Right atrium auricular region (tissue), 2 donors: ENCODE measurements around the gene ZFYVE28. TPM values are rescaled to one million over a fixed set of nuclear protein-coding genes. Genes with fewer than 3 reads are reported as not detected.

Experiments used
- DNase-seq: peaks from one replicate; pipeline ENCODE4 v3.0.0-alpha.2; 2019; ENCODE audit warnings: low spot score
- H3K27ac ChIP-seq, 2 donors: fragments of 200-600 bp; sonication (generic); 1 replicate in 1 of 2; 2 replicates in 1 of 2; pipeline ENCODE4 v1.5.1; 2016 to 2019
- H3K27me3 ChIP-seq, 2 donors: fragments of 200-600 bp; sonication (generic); one replicate each; pipeline versions ENCODE4 v1.5.1 to v1.6.0; 2017 to 2019
- H3K36me3 ChIP-seq: fragments of 200-600 bp; sonication (generic); one replicate; pipeline ENCODE4 v1.5.1; 2016
- H3K4me1 ChIP-seq, 2 donors: fragments of 200-600 bp; sonication (generic); one replicate each; pipeline versions ENCODE4 v1.5.1 to v1.6.0; 2017 to 2019
- H3K4me3 ChIP-seq, 2 donors: fragments of 200-600 bp; sonication (generic); 1 replicate in 1 of 2; 2 replicates in 1 of 2; pipeline ENCODE4 v1.5.1; 2017 to 2019; ENCODE audit warnings: mild to moderate bottlenecking in 1 of 2, moderate library complexity in 1 of 2
- H3K9me3 ChIP-seq, 2 donors: fragments of 200-600 bp; sonication (generic); one replicate each; pipeline ENCODE4 v1.5.1; 2019
- CTCF ChIP-seq, 2 donors: fragments of 200-600 bp; sonication (generic); IDR thresholded peaks; one replicate each; pipeline ENCODE4 v1.5.1; 2019; ENCODE audit warnings: antibody characterized with exemption in 2 of 2
- total RNA-seq, 2 donors: library from RNA; depleted of rRNA; stranded (reverse); fragments of >200 nt; gene quantifications; one replicate each; pipeline ENCODE4 v1.1.0, GENCODE V29; 2016

ZFYVE28 gene
- total RNA-seq, 2 donors from 2014 or later = 3.4 to 6.0 TPM

GRCh38 chr4:2400841-2401609 is 17.4 kb downstream of the ZFYVE28 start:
- Histone ChIP-seq H3K9me3 (no peaks in the 10 kb centered on the region), H3K36me3 (no peaks in the 10 kb centered on the region), H3K27ac (no peak overlapping the region), H3K27me3 (no peaks in the 10 kb centered on the region), H3K4me3 (no peak overlapping the region), H3K4me1 (peaks cover 0 to 18% of the 10 kb centered on the region in 2 donors)
- no peak for TF ChIP-seq CTCF (IDR thresholded peaks at IDR 0.05)
- no peak for DNase-seq

GRCh38 chr4:2399631-2400190 is 18.7 kb downstream of the ZFYVE28 start:
- DNase-seq = no peak
- H3K4me3 ChIP-seq = no peak overlapping the region
- H3K27me3 ChIP-seq = no peaks in the 10 kb centered on the region
- no peaks in the 10 kb centered on the region for H3K36me3 ChIP-seq
- no peak for TF ChIP-seq CTCF (IDR thresholded peaks at IDR 0.05)
- H3K9me3 ChIP-seq = no peaks in the 10 kb centered on the region
- H3K27ac ChIP-seq = no peak overlapping the region
- peaks cover 0 to 18% of the 10 kb centered on the region in 2 donors for H3K4me1 ChIP-seq

GRCh38 chr4:2399216-2399615 is 19.2 kb downstream of the ZFYVE28 start:
- H3K4me3 ChIP-seq = no peak overlapping the region
- H3K27ac ChIP-seq = no peak overlapping the region
- no peak for DNase-seq
- H3K9me3 ChIP-seq = no peaks in the 10 kb centered on the region
- no peak for TF ChIP-seq CTCF (IDR thresholded peaks at IDR 0.05)
- no peaks in the 10 kb centered on the region for H3K36me3 ChIP-seq
- H3K4me1 ChIP-seq = peaks cover 0 to 18% of the 10 kb centered on the region in 2 donors
- H3K27me3 ChIP-seq = no peaks in the 10 kb centered on the region

- Histone ChIP-seq H3K4me3 (no peak overlapping the region), H3K9me3 (no peaks in the 10 kb centered on the region), H3K4me1 (peaks cover 0 to 25% of the 10 kb centered on the region in 2 donors), H3K36me3 (no peaks in the 10 kb centered on the region), H3K27me3 (no peaks in the 10 kb centered on the region), H3K27ac (no peak overlapping the region)
- DNase-seq = no peak
- no peak for TF ChIP-seq CTCF (IDR thresholded peaks at IDR 0.05)
Observed at GRCh38 chr4:2397596-2398379, 20.7 kb downstream of the ZFYVE28 start.

GRCh38 chr4:2396781-2397368 is 21.6 kb downstream of the ZFYVE28 start:
- Histone ChIP-seq H3K36me3 (no peaks in the 10 kb centered on the region), H3K4me1 (peaks cover 0 to 16% of the 10 kb centered on the region in 2 donors), H3K4me3 (no peak overlapping the region), H3K9me3 (no peaks in the 10 kb centered on the region), H3K27me3 (no peaks in the 10 kb centered on the region), H3K27ac (no peak overlapping the region)
- TF ChIP-seq CTCF (IDR thresholded peaks at IDR 0.05) = no peak
- DNase-seq = no peak
